ENCODE measurements around the gene GARIN3. TPM values are rescaled to one million over a fixed set of nuclear protein-coding genes. Genes with fewer than 3 reads are reported as not detected.

Gene GARIN3
- total and polyA plus RNA-seq, 12 donors: not detected

- WGBS, 4 donors: 7 to 25% (median 10%) methylated on average over 33 of the region's 33 CpGs
- Histone ChIP-seq H3K4me3 (peak overlapping the region in 3 of 4 donors; percentile 57 to 91 (median 82)), H3K9me3 (replicated peaks in 1 of 3) (no peaks in the 10 kb centered on the region), H3K27ac (peak overlapping the region; percentile 81 to 97 (median 93)), H3K4me1 (replicated peaks in 1 of 2) (peaks cover 7 to 12% of the 10 kb centered on the region in 2 donors), H3K36me3 (replicated peaks in 1 of 2) (no peaks in the 10 kb centered on the region), H3K27me3 (no peaks in the 10 kb centered on the region)
- DNase-seq: peak; percentile 36 to 79 (median 48)
- intact Hi-C loops (cut with DNase I): no loop called here
- no peak for TF ChIP-seq CTCF (IDR thresholded peaks at IDR 0.05)
- no peak for TF ChIP-seq POLR2A (IDR thresholded peaks at IDR 0.05)
Measured at GRCh38 chr5:157143127-157143971, 22.7 kb downstream of the GARIN3 start.

- Histone ChIP-seq H3K27ac (peak within 1 kb of the TSS; percentile 81 to 97 (median 93)), H3K36me3 (replicated peaks in 1 of 2) (peaks cover 0 to 6% of the 10 kb centered on the region in 2 donors), H3K27me3 (no peaks in the 10 kb centered on the region), H3K4me3 (peak within 1 kb of the TSS; percentile 57 to 91 (median 70)), H3K4me1 (replicated peaks in 1 of 2) (peaks cover 7 to 11% of the 10 kb centered on the region in 2 donors), H3K9me3 (replicated peaks in 1 of 3) (no peaks in the 10 kb centered on the region)
- WGBS, 4 donors: 0 to 1% (median 1%) methylated on average over 29 to 48 of the region's 48 CpGs
- DNase-seq: peak; percentile 95 to 98 (median 97)
- intact Hi-C loops (cut with DNase I): no loop called here
- TF ChIP-seq CTCF (IDR thresholded peaks at IDR 0.05) (no peak), POLR2A (IDR thresholded peaks at IDR 0.05) (peak; percentile 78 to 94)
Measured at GRCh38 chr5:157142317-157143126, 23.5 kb downstream of the GARIN3 start, which contains the start of gene MED7. Gene MED7 (minus strand): TSS chr5:157142865. CDS start chr5:157139431, 3,434 bp downstream.

- intact Hi-C loops (cut with DNase I): loop anchor here in 1 of 2 donors (10.0 kb wide), 1 partner anchor 1193 kb away; no protein-coding TSS in a partner anchor
Measured at GRCh38 chr5:157137691-157138090, 28.4 kb downstream of the GARIN3 start.

More at GRCh38 chr5:157137691-157138090, 28.4 kb downstream of the GARIN3 start:
- TF ChIP-seq CTCF (IDR thresholded peaks at IDR 0.05) (no peak), POLR2A (IDR thresholded peaks at IDR 0.05) (no peak)
- Histone ChIP-seq H3K4me3 (no peak overlapping the region), H3K9me3 (replicated peaks in 1 of 3) (no peaks in the 10 kb centered on the region), H3K36me3 (replicated peaks in 1 of 2) (peaks cover 0 to 9% of the 10 kb centered on the region in 2 donors), H3K4me1 (replicated peaks in 1 of 2) (peaks cover 7 to 11% of the 10 kb centered on the region in 2 donors), H3K27ac (no peak overlapping the region), H3K27me3 (no peaks in the 10 kb centered on the region)
- DNase-seq: no peak
- 90 to 98% (median 97%) methylated on average over 6 of the region's 6 CpGs for WGBS, 4 donors

Data from adrenal gland (tissue), 12 donors.